Transverse colon (tissue), 4 donors: ENCODE results near the gene DNAAF5. TPM values are rescaled to one million over a fixed set of nuclear protein-coding genes. Genes with fewer than 3 reads are reported as not detected.

Source experiments
- DNase-seq: peaks from one replicate; pipeline ENCODE4 v3.0.0-alpha.2; 2019
- H3K27ac ChIP-seq, 4 donors: fragments of 200-600 bp; sonication (generic); 2 replicates each; pipeline ENCODE4 v1.5.1; 2016 to 2018; ENCODE audit warnings: inconsistent platforms in 4 of 4
- H3K27me3 ChIP-seq: fragments of 200-600 bp; sonication (generic); 2 replicates; pipeline ENCODE4 v1.5.1; 2017; ENCODE audit warnings: inconsistent platforms
- H3K36me3 ChIP-seq, 4 donors: fragments of 200-600 bp; sonication (generic); 2 replicates each; pipeline ENCODE4 v1.5.1; 2017 to 2019; ENCODE audit warnings: inconsistent platforms in 4 of 4
- H3K4me1 ChIP-seq, 4 donors: fragments of 200-600 bp; sonication (generic); 2 replicates each; pipeline ENCODE4 v1.5.1; 2017 to 2020; ENCODE audit warnings: inconsistent platforms in 4 of 4
- H3K4me3 ChIP-seq, 4 donors: fragments of 200-600 bp; sonication (generic); 1 replicate in 1 of 4; 2 replicates in 3 of 4; pipeline versions ENCODE4 v1.5.1 to v1.6.1; 2017 to 2019; ENCODE audit warnings: inconsistent platforms in 4 of 4
- H3K9me3 ChIP-seq, 2 donors: fragments of 200-600 bp; sonication (generic); 2 replicates each; pipeline ENCODE4 v1.5.1; 2017 to 2019; ENCODE audit warnings: inconsistent platforms in 2 of 2
- CTCF ChIP-seq, 5 experiments: fragments of 200-600 bp in 3 of 5; fragments of 450-650 bp in 2 of 5; sonication (generic) in 3 of 5; IDR thresholded peaks; 1 replicate in 2 of 5; 2 replicates in 3 of 5; pipeline ENCODE4 v1.5.1; 2016 to 2017; ENCODE audit warnings: antibody characterized with exemption in 5 of 5, inconsistent platforms in 3 of 5, mild to moderate bottlenecking in 2 of 5, moderate library complexity in 1 of 5
- EP300 ChIP-seq: sonication (generic); formaldehyde crosslinking; IDR thresholded peaks from one replicate; pipeline ENCODE4 v1.6.1; 2017; ENCODE audit warnings: antibody characterized with exemption, low read depth
- POLR2A ChIP-seq: fragments of 450-650 bp; IDR thresholded peaks from one replicate; pipeline ENCODE4 v1.6.1; 2016; ENCODE audit warnings: antibody characterized with exemption, mild to moderate bottlenecking, moderate library complexity
- POLR2AphosphoS5 ChIP-seq, 3 donors: sonication (generic); formaldehyde crosslinking; IDR thresholded peaks; one replicate each; pipeline ENCODE4 v1.6.1; 2016; ENCODE audit warnings: antibody characterized with exemption in 3 of 3
- WGBS, 2 donors: methylation state at CpG; one replicate each; pipeline ENCODE4 v1.1.5; 2018; ENCODE audit warnings: low coverage in 1 of 2; 5-methylcytosine and 5-hydroxymethylcytosine counted together
- in situ Hi-C, 4 donors: fragments of 200-750 bp; cut with MboI; loops; one replicate each; pipeline versions ENCODE4 v1.15.0 to v1.15.1; 2017; ENCODE audit warnings: low sequenced_read_pairs in 3 of 4, low pct_ligation_motif_present in 1 of 4, low pct_unique_long_range_greater_than_20kb in 1 of 4
- intact Hi-C: fragments of 100-400 bp; cut with DNase I; formaldehyde crosslinking; loops from one replicate; pipeline ENCODE4 v1.15.1; 2023; ENCODE audit warnings: low total_unique reads
- total RNA-seq, 4 donors: library from RNA; depleted of rRNA; stranded (reverse); fragments of >200 nt; gene quantifications; one replicate each; pipeline ENCODE4 v1.1.0, GENCODE V29; 2016

The DNAAF5 gene
- total RNA-seq, 4 donors from 2014 or later, result 20.5 to 97.3 (median 34.6) TPM

- peaks cover 0 to 7% (median 6%) of the 10 kb centered on the region in 4 donors for H3K4me1 ChIP-seq
- no peak for DNase-seq
- no peak overlapping the region for H3K4me3 ChIP-seq
- H3K9me3 ChIP-seq, result no peaks in the 10 kb centered on the region
- in situ Hi-C loops, result no loop called here
- no peaks in the 10 kb centered on the region for H3K36me3 ChIP-seq
- H3K27ac ChIP-seq, result no peak overlapping the region
- TF ChIP-seq CTCF (IDR thresholded peaks at IDR 0.05) (no peak), EP300 (no peak), POLR2AphosphoS5 (IDR thresholded peaks at IDR 0.05) (no peak), POLR2A (no peak)
- intact Hi-C loops, result loop anchor here (1.0 kb wide), 1 partner anchor 26 kb away; no protein-coding TSS in a partner anchor
- peaks cover 10% of the 10 kb centered on the region for H3K27me3 ChIP-seq
- 84 to 87% methylated on average over 3 to 11 of the region's 11 CpGs for WGBS, 2 donors
Measured at GRCh38 chr7:716636-717035, 9.9 kb upstream of the DNAAF5 start.

GRCh38 chr7:721619-722248, 4.8 kb upstream of the DNAAF5 start:
- in situ Hi-C loops, result no loop called here

GRCh38 chr7:723541-723940, 3.0 kb upstream of the DNAAF5 start:
- no peaks in the 10 kb centered on the region for H3K9me3 ChIP-seq
- WGBS, 2 donors, result 94 to 100% methylated on average over 6 to 9 of the region's 9 CpGs
- H3K4me3 ChIP-seq, result no peak overlapping the region
- no peaks in the 10 kb centered on the region for H3K36me3 ChIP-seq
- intact Hi-C loops, result loop anchor here (10.0 kb wide), 1 partner anchor 209 kb away; the partner anchor contains the start of gene PDGFA
- no peak for TF ChIP-seq EP300
- TF ChIP-seq CTCF (IDR thresholded peaks at IDR 0.05), result no peak
- TF ChIP-seq POLR2AphosphoS5 (IDR thresholded peaks at IDR 0.05), result no peak
- TF ChIP-seq POLR2A, result no peak
- no peak for DNase-seq
- no peaks in the 10 kb centered on the region for H3K27me3 ChIP-seq
- H3K4me1 ChIP-seq, result peaks cover 0 to 25% (median 15%) of the 10 kb centered on the region in 4 donors
- in situ Hi-C loops, result no loop called here
- H3K27ac ChIP-seq, result no peak overlapping the region

More at GRCh38 chr7:721619-722248, 4.8 kb upstream of the DNAAF5 start:
- DNase-seq, result no peak
- H3K9me3 ChIP-seq, result no peaks in the 10 kb centered on the region
- TF ChIP-seq POLR2AphosphoS5 (IDR thresholded peaks at IDR 0.05), result no peak
- no peak for TF ChIP-seq CTCF (IDR thresholded peaks at IDR 0.05)
- no peak for TF ChIP-seq POLR2A
- TF ChIP-seq EP300, result no peak
- intact Hi-C loops, result loop anchor here (10.0 kb wide), 1 partner anchor 207 kb away; the partner anchor contains the start of gene PDGFA
- peaks cover 0 to 13% (median 5%) of the 10 kb centered on the region in 4 donors for H3K4me1 ChIP-seq
- H3K4me3 ChIP-seq, result no peak overlapping the region
- no peaks in the 10 kb centered on the region for H3K27me3 ChIP-seq
- WGBS, 2 donors, result 95 to 100% methylated on average over 2 to 5 of the region's 5 CpGs
- H3K36me3 ChIP-seq, result no peaks in the 10 kb centered on the region
- no peak overlapping the region for H3K27ac ChIP-seq

- intact Hi-C loops (loop anchor here (10.0 kb wide), 1 partner anchor 209 kb away; the partner anchor contains the start of gene PDGFA), in situ Hi-C loops (no loop called here)
- H3K9me3 ChIP-seq, result no peaks in the 10 kb centered on the region
- H3K4me1 ChIP-seq, result peaks cover 0 to 27% (median 15%) of the 10 kb centered on the region in 4 donors
- WGBS, 2 donors, result 93 to 100% methylated on average over 2 to 7 of the region's 7 CpGs
- H3K4me3 ChIP-seq, result no peak overlapping the region
- H3K27ac ChIP-seq, result no peak overlapping the region
- no peak for DNase-seq
- no peaks in the 10 kb centered on the region for H3K27me3 ChIP-seq
- TF ChIP-seq CTCF (IDR thresholded peaks at IDR 0.05) (no peak), EP300 (no peak), POLR2AphosphoS5 (IDR thresholded peaks at IDR 0.05) (no peak), POLR2A (no peak)
- no peaks in the 10 kb centered on the region for H3K36me3 ChIP-seq
Measured at GRCh38 chr7:724298-724697, 2.2 kb upstream of the DNAAF5 start.
